ENCODE data around the gene HOXD9. TPM values are rescaled to one million over a fixed set of nuclear protein-coding genes. Genes with fewer than 3 reads are reported as not detected.

The HOXD9 gene
- total RNA-seq, 2 experiments from 2014 or later = not detected

GRCh38 chr2:176138526-176138922 lies 16.0 kb downstream of the HOXD9 start:
- DNase-seq (no peak), ATAC-seq (ENCODE audit: poor library complexity) (no peak)
- peaks cover 14 to 45% of the 10 kb centered on the region in 2 experiments for H3K9me3 ChIP-seq (ENCODE audit: control insufficient read depth in 1 of 2, insufficient read depth in 1 of 2, low read length in 2 of 2)
- Mint-ChIP-seq H3K27me3 (peaks cover 95% of the 10 kb centered on the region), H3K4me3 (peak overlapping the region; percentile 60), H3K9me3 (peaks cover 4% of the 10 kb centered on the region), H3K27ac (no peak overlapping the region), H3K4me1 (ENCODE audit: low read depth) (peaks cover 41% of the 10 kb centered on the region), H3K36me3 (ENCODE audit: low read depth) (peaks cover 3% of the 10 kb centered on the region)
- peaks cover 36% of the 10 kb centered on the region for H3K4me1 ChIP-seq (ENCODE audit: insufficient read depth, low read length)
- intact Hi-C loops (cut with DNase I, micrococcal nuclease) = loop anchor here in 1 of 2 experiments (10.0 kb wide), 1 partner anchor 1276 kb away; no protein-coding TSS in a partner anchor
- H3K36me3 ChIP-seq (ENCODE audit: insufficient read depth, low read length) = no peaks in the 10 kb centered on the region
- ChIA-PET POLR2A (interaction anchor here (1.0 to 1.2 kb wide), 2 partner anchors 11 to 316 kb away, joined by 3 read pairs; no protein-coding TSS in a partner anchor), CTCF (interaction anchor here (1.1 to 1.4 kb wide), 2 partner anchors 12 to 317 kb away, joined by 3 to 5 read pairs; no protein-coding TSS in a partner anchor)
- no peak overlapping the region for H3K27ac ChIP-seq (ENCODE audit: low read depth in 1 of 2, low read length in 2 of 2)
- TF ChIP-seq CTCF (IDR thresholded peaks at IDR 0.05) = no peak
- no peak overlapping the region for H3K4me3 ChIP-seq (ENCODE audit: low read length)
- H3K27me3 ChIP-seq (ENCODE audit: control insufficient read depth in 1 of 2, insufficient read depth in 2 of 2, low read length in 2 of 2) = peaks cover 92 to 98% of the 10 kb centered on the region in 2 experiments

GRCh38 chr2:176138923-176139660 lies 16.6 kb downstream of the HOXD9 start:
- Mint-ChIP-seq H3K4me1 (ENCODE audit: low read depth) (peaks cover 41% of the 10 kb centered on the region), H3K9me3 (peaks cover 4% of the 10 kb centered on the region), H3K27ac (no peak overlapping the region), H3K27me3 (peaks cover 95% of the 10 kb centered on the region), H3K36me3 (ENCODE audit: low read depth) (peaks cover 3% of the 10 kb centered on the region), H3K4me3 (peak overlapping the region; percentile 40)
- ATAC-seq (ENCODE audit: poor library complexity) (no peak), DNase-seq (no peak)
- intact Hi-C loops (cut with DNase I, micrococcal nuclease) = loop anchor here in 1 of 2 experiments (10.0 kb wide), 1 partner anchor 1276 kb away; no protein-coding TSS in a partner anchor
- H3K9me3 ChIP-seq (ENCODE audit: control insufficient read depth in 1 of 2, insufficient read depth in 1 of 2, low read length in 2 of 2) = peaks cover 14 to 45% of the 10 kb centered on the region in 2 experiments
- H3K4me3 ChIP-seq (ENCODE audit: low read length) = no peak overlapping the region
- POLR2A ChIA-PET = interaction anchor here (1.0 to 1.2 kb wide), 2 partner anchors 12 to 316 kb away, joined by 3 read pairs; no protein-coding TSS in a partner anchor
- TF ChIP-seq CTCF (IDR thresholded peaks at IDR 0.05) = no peak
- CTCF ChIA-PET = interaction anchor here (0.7 to 1.1 kb wide), 2 partner anchors 12 to 316 kb away, joined by 3 read pairs; no protein-coding TSS in a partner anchor
- no peaks in the 10 kb centered on the region for H3K36me3 ChIP-seq (ENCODE audit: insufficient read depth, low read length)
- H3K27ac ChIP-seq (ENCODE audit: low read depth in 1 of 2, low read length in 2 of 2) = no peak overlapping the region
- H3K27me3 ChIP-seq (ENCODE audit: control insufficient read depth in 1 of 2, insufficient read depth in 2 of 2, low read length in 2 of 2) = peaks cover 91 to 98% of the 10 kb centered on the region in 2 experiments
- H3K4me1 ChIP-seq (ENCODE audit: insufficient read depth, low read length) = peaks cover 36% of the 10 kb centered on the region

- no peak overlapping the region for H3K27ac Mint-ChIP-seq
- ChIA-PET POLR2A (interaction anchor here (0.6 to 1.2 kb wide), 5 partner anchors 13 to 713 kb away, joined by 3 read pairs; no protein-coding TSS in a partner anchor), CTCF (interaction anchor here (0.7 to 1.1 kb wide), 3 partner anchors 13 to 315 kb away, joined by 3 read pairs; no protein-coding TSS in a partner anchor)
- intact Hi-C loops (cut with DNase I, micrococcal nuclease) = loop anchor here (5.0 to 10.0 kb wide), 2 partner anchors 317 to 1275 kb away; no protein-coding TSS in a partner anchor
- DNase-seq = no peak
- Histone ChIP-seq H3K9me3 (ENCODE audit: control insufficient read depth in 1 of 2, insufficient read depth in 1 of 2, low read length in 2 of 2) (peaks cover 14 to 45% of the 10 kb centered on the region in 2 experiments), H3K36me3 (ENCODE audit: insufficient read depth, low read length) (no peaks in the 10 kb centered on the region), H3K4me1 (ENCODE audit: insufficient read depth, low read length) (peaks cover 36% of the 10 kb centered on the region), H3K4me3 (ENCODE audit: low read length) (peak overlapping the region; percentile 29), H3K27ac (ENCODE audit: low read depth in 1 of 2, low read length in 2 of 2) (no peak overlapping the region), H3K27me3 (ENCODE audit: control insufficient read depth in 1 of 2, insufficient read depth in 2 of 2, low read length in 2 of 2) (peaks cover 85 to 98% of the 10 kb centered on the region in 2 experiments)
- H3K9me3 Mint-ChIP-seq = peaks cover 4% of the 10 kb centered on the region
- no peak for TF ChIP-seq CTCF (IDR thresholded peaks at IDR 0.05)
- peaks cover 41% of the 10 kb centered on the region for H3K4me1 Mint-ChIP-seq (ENCODE audit: low read depth)
- ATAC-seq (ENCODE audit: poor library complexity) = no peak
- peak overlapping the region; percentile 18 for H3K4me3 Mint-ChIP-seq
- peaks cover 3% of the 10 kb centered on the region for H3K36me3 Mint-ChIP-seq (ENCODE audit: low read depth)
- H3K27me3 Mint-ChIP-seq = peaks cover 95% of the 10 kb centered on the region
These were observed 17.4 kb downstream of the HOXD9 start for GRCh38 chr2:176139661-176140512.

All from CD4-positive, alpha-beta T cell (primary cell).